B cell (primary cell): Measurements from ENCODE around the gene SSU72. TPM values are rescaled to one million over a fixed set of nuclear protein-coding genes. Genes with fewer than 3 reads are reported as not detected.
A peak's percentile ranks its signal among the peaks of the same experiment; 100 is the strongest.

ENCODE experiments used
- ATAC-seq: fragments of 200-7000 bp; cut with Tn5 transposase; one replicate; pipeline ENCODE4 v1.10.0; 2021; ENCODE audit warnings: low read depth, mild to moderate bottlenecking, moderate number of reproducible peaks, moderate library complexity
- CTCF ChIA-PET: fragments of 350-600 bp; sonication (Branson Sonifier 250); formaldehyde crosslinking; loops from one replicate; lab custom pipeline; 2021; ENCODE audit warnings: antibody characterized with exemption, inconsistent platforms; lab: Charles Lee
- POLR2A ChIA-PET: fragments of 350-600 bp; sonication (Branson Sonifier 250); formaldehyde crosslinking; loops from one replicate; lab custom pipeline; 2021; ENCODE audit warnings: antibody characterized with exemption; lab: Charles Lee
- DNase-seq: peaks from one replicate; pipeline ENCODE4 v3.0.0; 2013
- H2AFZ ChIP-seq: 2 replicates; pipeline ENCODE4 v1.6.1; 2012; ENCODE audit warnings: mild to moderate bottlenecking, low read depth, low read length; ENCODE audit not compliant: insufficient read depth, poor library complexity, severe bottlenecking
- H3K27ac ChIP-seq, 2 donors: 1 replicate in 1 of 2; 2 replicates in 1 of 2; pipeline ENCODE4 v1.5.1; 2012 to 2013; ENCODE audit warnings: low read length in 2 of 2, mild to moderate bottlenecking in 2 of 2, moderate library complexity in 1 of 2
- H3K27me3 ChIP-seq, 4 experiments: fragments of 200-600 bp in 1 of 4; sonication (generic) in 1 of 4; replicated peaks in 1 of 4; 1 replicate in 2 of 4; 2 replicates in 2 of 4; pipeline versions ENCODE4 v1.6.1 to v1.7.0; 2013 to 2016; ENCODE audit warnings: low read length in 3 of 4, mild to moderate bottlenecking in 2 of 4, mixed read lengths in 1 of 4, moderate library complexity in 1 of 4; ENCODE audit not compliant: insufficient read depth in 4 of 4, control insufficient read depth in 3 of 4; ENCODE audit errors: control extremely low read depth in 1 of 4
- H3K36me3 ChIP-seq, 2 experiments: replicated peaks in 1 of 2; 1 replicate in 1 of 2; 2 replicates in 1 of 2; pipeline versions ENCODE4 v1.6.1 to v1.7.1; 2013; ENCODE audit warnings: low read length in 1 of 2; ENCODE audit not compliant: insufficient read depth in 2 of 2, control insufficient read depth in 1 of 2; ENCODE audit errors: control extremely low read depth in 1 of 2, extremely low read depth in 1 of 2
- H3K4me1 ChIP-seq, 2 donors: fragments of 200-600 bp in 1 of 2; sonication (generic) in 1 of 2; 1 replicate in 1 of 2; 2 replicates in 1 of 2; pipeline versions ENCODE4 v1.5.1 to v1.6.1; 2013 to 2017; ENCODE audit warnings: low read length in 2 of 2; ENCODE audit not compliant: control insufficient read depth in 2 of 2, insufficient read depth in 2 of 2
- H3K4me2 ChIP-seq: replicated peaks from 2 replicates; pipeline ENCODE3; 2012; ENCODE audit warnings: mild to moderate bottlenecking, low read depth, low read length; ENCODE audit not compliant: poor library complexity, severe bottlenecking
- H3K4me3 ChIP-seq, 5 experiments: fragments of 200-600 bp in 1 of 5; sonication (generic) in 1 of 5; 1 replicate in 3 of 5; 2 replicates in 2 of 5; pipeline versions ENCODE4 v1.5.1 to v1.7.0; 2011 to 2016; ENCODE audit warnings: low read length in 4 of 5, mild to moderate bottlenecking in 4 of 5, low read depth in 2 of 5, control low read depth in 1 of 5, moderate library complexity in 1 of 5; ENCODE audit not compliant: insufficient read depth in 1 of 5; ENCODE audit errors: control extremely low read depth in 1 of 5, extremely low read depth in 1 of 5
- H3K79me2 ChIP-seq: fragments of 200-600 bp; sonication (generic); one replicate; pipeline ENCODE4 v1.6.0; 2016; ENCODE audit warnings: low read length; ENCODE audit not compliant: control insufficient read depth, insufficient read depth
- H3K9ac ChIP-seq: fragments of 200-600 bp; sonication (generic); 2 replicates; pipeline ENCODE4 v1.6.1; 2017; ENCODE audit warnings: mild to moderate bottlenecking, low read length, moderate library complexity
- H3K9me3 ChIP-seq, 3 donors: one replicate each; pipeline versions ENCODE4 v1.6.1 to v1.7.1; 2013; ENCODE audit warnings: low read length in 2 of 3; ENCODE audit not compliant: control insufficient read depth in 2 of 3, insufficient read depth in 1 of 3; ENCODE audit errors: control extremely low read depth in 1 of 3
- H4K20me1 ChIP-seq: 2 replicates; pipeline ENCODE4 v1.6.0; 2012; ENCODE audit warnings: mild to moderate bottlenecking, low read length; ENCODE audit not compliant: insufficient read depth, control insufficient read depth, poor library complexity, severe bottlenecking
- H3K27ac Mint-ChIP-seq: one replicate; pipeline ENCODE4 v1.8.0; 2021; ENCODE audit warnings: mixed read lengths
- H3K27me3 Mint-ChIP-seq: one replicate; pipeline ENCODE4 v1.8.0; 2021; ENCODE audit warnings: mixed read lengths
- H3K4me1 Mint-ChIP-seq: one replicate; pipeline ENCODE4 v1.8.0; 2021; ENCODE audit warnings: mixed read lengths
- H3K4me3 Mint-ChIP-seq: one replicate; pipeline ENCODE4 v1.8.0; 2021; ENCODE audit warnings: mixed read lengths
- H3K9me3 Mint-ChIP-seq: one replicate; pipeline ENCODE4 v1.8.0; 2022; ENCODE audit warnings: mixed read lengths; ENCODE audit not compliant: insufficient read depth
- CTCF ChIP-seq: fragments of 200-600 bp; IDR thresholded peaks from one replicate; pipeline ENCODE4 v1.8.0; 2022; ENCODE audit warnings: antibody characterized with exemption, mild to moderate bottlenecking
- EZH2 ChIP-seq: IDR thresholded peaks from 2 replicates; pipeline ENCODE4 v1.6.1; 2012; ENCODE audit warnings: borderline replicate concordance, low read depth, mild to moderate bottlenecking, moderate library complexity, low read length; ENCODE audit not compliant: insufficient read depth, poor library complexity, severe bottlenecking
- WGBS: methylation state at CpG from one replicate; pipeline ENCODE4 v1.1.5; 2013; ENCODE audit warnings: missing lambda C conversion rate; ENCODE audit not compliant: insufficient coverage; 5-methylcytosine and 5-hydroxymethylcytosine counted together
- intact Hi-C: fragments of 100-400 bp; cut with micrococcal nuclease; formaldehyde crosslinking; loops from one replicate; pipeline ENCODE4 v1.10.0; 2022
- polyA plus RNA-seq: library from polyadenylated mRNA; depleted of rRNA; stranded (reverse); fragments of >200 nt; gene quantifications from 2 replicates; pipeline ENCODE4 v1.2.3, GENCODE V29; 2012
- total RNA-seq, 2 donors: library from RNA; stranded (reverse); fragments of 120-200 nt in 1 of 2; gene quantifications; 1 replicate in 1 of 2; 2 replicates in 1 of 2; pipeline versions ENCODE4 v1.2.3 to v1.2.4, GENCODE V29; 2013 to 2022

Gene SSU72
- total and polyA plus RNA-seq, 2 donors (not counting 1 experiment from before 2014, with no cell fraction given), result 86.8 to 112 TPM

GRCh38 chr1:1594602-1595260, 20.1 kb upstream of the SSU72 start:
- ChIA-PET CTCF (no interaction called here), POLR2A (no interaction called here)
- no peak overlapping the region for H3K4me2 ChIP-seq
- peak overlapping the region; percentile 28 for H2AFZ ChIP-seq
- peaks cover 11% of the 10 kb centered on the region for H3K27me3 Mint-ChIP-seq
- 86% methylated on average over 10 of the region's 10 CpGs for WGBS
- no peak overlapping the region for H3K27ac Mint-ChIP-seq
- H3K27ac ChIP-seq, result no peak overlapping the region
- H3K4me1 ChIP-seq, result peaks cover 4 to 15% of the 10 kb centered on the region in 2 donors
- peak; percentile 29 for DNase-seq
- no peaks in the 10 kb centered on the region for H3K9me3 Mint-ChIP-seq
- intact Hi-C loops, result no loop called here
- H3K4me3 Mint-ChIP-seq, result no peak overlapping the region
- peaks cover 0 to 22% (median 6%) of the 10 kb centered on the region in 4 experiments for H3K27me3 ChIP-seq
- no peak overlapping the region for H3K9ac ChIP-seq
- no peak overlapping the region for H3K4me3 ChIP-seq
- no peak for TF ChIP-seq CTCF
- no peak for TF ChIP-seq EZH2
- peaks cover 0 to 5% (median 0%) of the 10 kb centered on the region in 3 donors for H3K9me3 ChIP-seq
- H3K36me3 ChIP-seq, result no peaks in the 10 kb centered on the region
- no peaks in the 10 kb centered on the region for H3K79me2 ChIP-seq
- H4K20me1 ChIP-seq, result no peaks in the 10 kb centered on the region
- no peak for ATAC-seq
- peaks cover 12% of the 10 kb centered on the region for H3K4me1 Mint-ChIP-seq

GRCh38 chr1:1593834-1594601, 19.4 kb upstream of the SSU72 start:
- Mint-ChIP-seq H3K27me3 (peaks cover 10% of the 10 kb centered on the region), H3K27ac (no peak overlapping the region), H3K9me3 (no peaks in the 10 kb centered on the region), H3K4me1 (peaks cover 11% of the 10 kb centered on the region), H3K4me3 (no peak overlapping the region)
- Histone ChIP-seq H3K9me3 (peaks cover 0 to 5% (median 0%) of the 10 kb centered on the region in 3 donors), H3K4me1 (peaks cover 0 to 14% of the 10 kb centered on the region in 2 donors), H3K27ac (no peak overlapping the region), H4K20me1 (no peaks in the 10 kb centered on the region), H3K4me3 (no peak overlapping the region), H3K4me2 (no peak overlapping the region), H3K79me2 (no peaks in the 10 kb centered on the region), H3K36me3 (no peaks in the 10 kb centered on the region), H3K9ac (no peak overlapping the region), H3K27me3 (peaks cover 0 to 23% (median 5%) of the 10 kb centered on the region in 4 experiments), H2AFZ (no peak overlapping the region)
- peak; percentile 14 for DNase-seq
- ChIA-PET CTCF (no interaction called here), POLR2A (no interaction called here)
- TF ChIP-seq EZH2 (no peak), CTCF (no peak)
- intact Hi-C loops, result no loop called here
- ATAC-seq, result peak; percentile 10
- WGBS, result 91% methylated on average over 24 of the region's 24 CpGs
